ENCODE measurements around the gene CORO1A.
"Not testable (repeated sequence)": the region's sequence is repeated elsewhere in the genome, so short reads cannot be mapped to it uniquely, and the experiment has no call there.

The CORO1A gene

DNA sequence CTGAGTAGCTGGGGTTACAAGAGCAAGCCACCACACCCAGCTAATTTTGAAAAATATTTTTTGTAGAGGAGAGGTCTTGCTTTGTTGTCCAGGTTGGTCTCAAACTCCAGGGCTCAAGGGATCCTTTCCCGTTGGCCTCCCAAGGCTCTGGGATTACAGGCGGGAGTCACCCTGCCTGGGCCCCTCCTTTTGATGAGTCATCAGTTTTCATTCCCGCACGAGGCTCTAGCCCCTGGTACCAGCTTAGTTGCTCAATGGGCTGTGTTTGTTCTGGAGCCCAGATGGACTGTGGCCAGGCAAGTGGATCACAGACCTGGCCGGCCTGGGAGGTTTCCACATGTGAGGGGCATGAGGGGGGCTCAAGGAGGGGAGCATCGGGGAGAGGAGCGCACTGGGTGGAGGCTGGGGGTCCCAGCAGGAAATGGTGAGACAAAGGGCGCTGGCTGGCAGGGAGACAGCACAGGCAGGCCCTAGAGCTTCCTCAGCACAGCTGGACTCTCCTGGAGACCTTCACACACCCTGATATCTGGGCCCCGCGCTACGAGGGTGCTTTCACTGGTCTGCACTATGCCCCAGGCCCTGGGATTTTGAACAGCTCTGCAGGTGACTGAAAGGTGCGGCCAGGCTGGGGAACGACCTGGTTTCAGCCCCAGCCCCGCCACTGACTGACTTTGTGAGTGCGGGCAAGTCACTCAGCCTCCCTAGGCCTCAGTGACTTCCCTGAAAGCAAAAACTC is 16.4 kb downstream of the CORO1A start:
- DNase-seq (ENCODE audit: low read depth in 2 of 2): not testable (repeated sequence)

DNA sequence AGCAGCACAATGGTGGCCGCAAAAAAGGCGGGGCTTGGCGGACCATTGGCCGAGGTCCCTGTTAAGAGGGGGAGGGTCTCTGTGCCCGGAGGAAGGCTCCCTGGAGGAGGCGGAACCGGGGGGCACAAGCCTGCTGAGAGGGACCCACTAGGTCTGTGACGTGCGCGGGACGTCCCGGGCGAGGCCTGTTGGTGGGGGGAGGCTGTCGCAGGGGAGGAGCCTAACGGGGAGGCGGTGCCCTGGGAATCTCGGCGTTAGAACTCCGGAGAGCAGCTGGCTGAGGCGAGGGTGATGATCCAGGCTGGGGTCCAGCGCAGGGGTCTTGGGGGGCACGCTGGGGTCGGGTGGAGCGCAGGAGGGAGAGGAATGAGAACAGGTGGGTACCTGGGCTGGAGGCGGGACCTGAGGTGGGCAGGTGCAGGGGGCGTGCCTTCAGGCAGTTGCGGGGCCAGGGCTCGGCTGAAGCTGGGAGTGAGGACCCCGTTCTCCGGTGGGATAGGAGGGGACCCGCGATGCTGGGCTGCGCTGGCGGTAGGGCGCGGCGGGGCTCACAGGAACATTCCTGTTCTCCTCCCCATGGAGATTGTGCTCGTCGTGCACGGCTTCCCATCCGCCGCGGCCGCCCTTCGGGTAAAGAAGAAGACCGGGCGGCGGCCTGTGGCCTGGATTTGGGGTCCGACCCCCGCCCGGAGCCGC is 22.3 kb downstream of the CORO1A start:
- DNase-seq (ENCODE audit: low read depth in 2 of 2): not testable (repeated sequence)

DNA sequence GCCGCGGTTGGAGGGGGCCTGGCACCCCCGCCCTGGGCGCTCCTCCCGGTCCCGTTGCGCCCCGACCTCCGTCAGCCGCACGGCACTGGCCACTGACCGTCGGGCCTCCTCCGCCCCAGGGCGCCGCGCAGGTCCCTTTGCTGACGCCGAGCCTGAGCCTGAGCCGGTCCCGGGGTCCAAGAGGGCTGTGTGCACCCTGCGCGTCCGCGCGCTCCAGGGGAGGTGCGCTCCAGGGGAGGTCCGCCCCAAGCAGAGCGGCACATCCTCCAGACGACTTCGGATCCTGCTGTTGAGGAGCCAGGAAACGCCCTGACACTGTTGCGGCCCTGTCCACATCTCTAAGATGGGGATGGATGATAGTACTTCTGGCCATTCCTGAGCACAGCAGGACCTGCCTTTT is 22.9 kb downstream of the CORO1A start:
- not testable (repeated sequence) for DNase-seq (ENCODE audit: low read depth in 2 of 2)

DNA sequence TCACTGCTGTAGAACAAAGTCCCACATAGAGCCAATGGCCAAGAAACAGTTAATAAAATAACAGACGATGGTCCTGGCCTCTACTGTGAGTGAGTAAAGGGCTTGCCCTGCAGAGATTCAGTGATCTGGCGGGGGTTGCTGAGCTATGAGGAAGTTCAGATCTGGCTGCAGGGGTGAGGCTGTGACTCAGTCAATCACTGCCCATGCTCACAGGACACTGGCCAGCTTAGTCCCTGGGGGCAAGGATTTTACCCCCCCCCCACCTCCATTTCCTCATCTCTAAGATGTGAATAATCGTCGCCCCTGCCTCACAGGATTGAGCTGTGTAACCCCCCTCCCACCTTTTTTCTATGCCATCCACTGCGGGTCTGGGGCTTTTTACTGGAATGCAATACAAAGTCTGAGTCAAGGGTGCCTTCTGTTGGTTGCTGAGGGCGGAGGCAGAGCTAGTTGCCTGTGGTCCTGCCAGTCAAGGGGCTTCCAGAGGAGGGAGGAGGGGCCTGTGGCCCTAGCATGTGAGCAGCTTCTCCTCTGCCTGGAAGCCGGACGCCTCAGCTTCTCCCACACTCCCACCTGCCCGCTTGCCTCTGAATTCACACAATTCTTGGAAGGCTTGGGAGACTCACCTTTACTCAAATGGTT is 23.8 kb downstream of the CORO1A start:
- not testable (repeated sequence) for DNase-seq (ENCODE audit: low read depth in 2 of 2)

DNA sequence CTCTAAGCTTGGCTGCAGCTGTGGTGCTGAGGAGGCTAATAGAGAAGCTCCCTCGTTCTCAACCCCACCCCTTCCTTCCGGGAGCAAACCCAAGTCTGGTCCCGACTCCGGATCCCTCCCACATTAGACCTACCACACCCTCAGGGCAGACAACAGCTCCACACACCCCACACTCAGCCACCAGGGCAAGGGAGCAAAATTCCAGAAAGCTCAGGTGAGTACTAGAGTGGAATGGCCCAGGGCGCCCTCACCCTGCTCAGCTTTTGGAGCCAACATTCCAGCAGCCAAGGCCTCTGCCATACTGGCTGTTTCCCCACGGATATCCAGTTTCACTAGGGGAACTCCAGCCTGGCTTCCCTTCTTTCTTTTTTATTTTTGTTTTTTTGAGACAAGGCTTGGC is 25.6 kb downstream of the CORO1A start:
- not testable (repeated sequence) for DNase-seq (ENCODE audit: low read depth in 2 of 2)

DNA sequence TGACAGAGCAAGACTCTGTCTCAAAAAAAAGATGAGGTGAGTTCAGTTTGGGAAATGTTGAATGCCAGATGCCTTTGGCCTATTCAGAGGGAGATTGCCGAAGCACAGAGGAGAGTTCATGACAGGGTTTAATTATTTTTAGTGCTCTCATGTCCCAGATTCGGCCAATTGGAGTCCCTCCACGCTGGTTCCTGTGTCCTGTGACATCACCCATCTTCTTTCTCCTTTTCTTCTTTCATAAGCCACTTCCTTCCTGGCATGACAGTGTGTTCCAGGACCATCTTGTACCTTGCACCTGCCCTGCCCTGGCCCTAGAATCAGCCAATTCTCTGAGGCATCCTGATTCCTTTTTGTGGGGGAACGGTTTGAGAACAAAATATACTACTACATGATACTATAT is 28.0 kb downstream of the CORO1A start:
- not testable (repeated sequence) for DNase-seq (ENCODE audit: low read depth in 2 of 2)

DNA sequence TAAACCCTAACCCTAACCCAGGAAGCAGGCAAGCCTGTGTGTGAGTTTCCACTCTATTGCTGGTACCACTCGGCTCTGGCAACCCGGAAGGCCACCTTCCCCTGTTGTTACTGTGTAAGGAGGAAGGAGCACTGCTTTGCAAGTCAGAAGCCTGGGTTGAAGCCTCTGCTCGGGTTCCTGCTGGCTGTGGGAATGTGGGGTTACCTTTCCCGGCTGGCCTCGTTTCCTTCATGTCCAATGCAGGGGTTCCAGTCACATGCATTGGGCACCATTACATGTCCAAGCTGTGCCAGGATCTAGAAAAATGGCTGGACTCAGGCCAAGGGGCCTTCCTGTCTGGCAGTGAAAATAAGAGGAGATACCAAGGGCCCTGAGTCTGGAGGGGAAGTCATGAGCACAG is 33.7 kb downstream of the CORO1A start:
- DNase-seq (ENCODE audit: low read depth in 2 of 2): not testable (repeated sequence)

Data from stimulated activated CD8-positive, alpha-beta memory T cell treated with anti-CD3 and anti-CD28 coated beads, Interleukin-15, amount 100 ng/mL, for 4 hours (primary cell).